HG03280 (cell line): ENCODE results near the gene EPM2A.
"Not testable (repeated sequence)": the region's sequence is repeated elsewhere in the genome, so short reads cannot be mapped to it uniquely, and the experiment has no call there.

Experiments
- ATAC-seq: cut with Tn5 transposase; IDR thresholded peaks from one replicate; pipeline ENCODE4 v1.9.1; 2021; ENCODE audit warnings: mild to moderate bottlenecking, moderate library complexity; ENCODE audit not compliant: unreplicated experiment

EPM2A gene

DNA sequence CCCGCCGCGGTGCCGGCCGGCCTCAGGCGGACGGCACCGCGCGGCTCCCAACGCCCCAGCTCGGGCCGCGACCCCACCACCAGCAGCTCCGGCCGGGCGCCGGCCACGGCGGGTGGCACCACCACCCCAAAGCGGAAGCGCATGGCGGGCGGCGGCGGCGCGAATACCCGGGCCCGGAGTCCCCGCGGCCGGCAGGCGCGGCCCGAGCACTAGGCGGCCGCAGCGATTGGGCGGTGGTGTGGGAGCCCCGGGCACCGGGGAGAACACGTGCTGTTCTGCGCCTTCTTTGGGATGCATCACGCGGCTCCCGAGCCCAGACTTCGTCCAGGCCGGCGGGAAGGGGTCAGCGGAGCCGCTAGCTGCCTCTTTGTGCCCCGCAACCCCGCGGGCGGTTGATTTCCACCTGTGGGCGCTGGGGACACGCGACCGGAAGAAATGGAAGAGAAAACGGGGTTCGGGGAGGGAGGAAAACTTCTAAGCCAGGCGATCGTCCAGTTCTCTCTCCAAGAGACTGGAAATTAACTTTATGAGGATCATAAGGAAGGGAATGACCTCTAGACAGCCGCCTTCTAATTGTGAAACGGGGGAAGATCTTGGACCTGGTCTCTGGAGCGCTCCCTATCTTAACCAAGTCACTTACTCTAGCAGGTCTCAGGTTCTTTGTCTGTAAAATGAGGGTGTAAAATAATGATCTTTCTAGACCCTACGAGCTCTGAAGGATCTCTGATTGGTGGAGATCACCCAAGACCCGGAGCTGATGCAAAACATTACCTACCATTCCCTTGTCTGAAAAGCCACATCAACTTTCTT lies at the start of gene EPM2A:
Gene EPM2A (minus strand): TSS at position 165 of the 810 bp plus-strand sequence. CDS start 22 bp downstream, at position 143.
- ATAC-seq, result peak; percentile 70

DNA sequence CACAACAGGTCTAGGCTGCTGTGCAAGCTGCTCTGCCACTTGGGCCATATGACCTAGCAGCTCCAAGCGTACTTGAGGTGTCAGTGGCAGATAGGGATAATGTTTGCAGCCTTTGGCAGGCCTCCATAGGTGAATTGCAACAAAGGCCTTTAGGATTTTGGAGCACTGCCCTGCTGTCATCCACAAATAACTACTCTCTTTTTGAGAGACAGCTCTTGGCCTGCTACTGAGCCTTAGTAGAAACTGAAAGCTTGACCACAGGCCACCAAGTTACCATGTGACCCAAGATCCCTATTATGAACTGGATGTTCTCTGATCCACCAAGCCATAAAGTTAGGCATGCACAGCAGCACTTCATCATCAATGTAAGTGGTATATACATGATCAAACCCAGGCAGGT lies 49.4 kb upstream of the EPM2A start:
- ATAC-seq, result peak; percentile 79

DNA sequence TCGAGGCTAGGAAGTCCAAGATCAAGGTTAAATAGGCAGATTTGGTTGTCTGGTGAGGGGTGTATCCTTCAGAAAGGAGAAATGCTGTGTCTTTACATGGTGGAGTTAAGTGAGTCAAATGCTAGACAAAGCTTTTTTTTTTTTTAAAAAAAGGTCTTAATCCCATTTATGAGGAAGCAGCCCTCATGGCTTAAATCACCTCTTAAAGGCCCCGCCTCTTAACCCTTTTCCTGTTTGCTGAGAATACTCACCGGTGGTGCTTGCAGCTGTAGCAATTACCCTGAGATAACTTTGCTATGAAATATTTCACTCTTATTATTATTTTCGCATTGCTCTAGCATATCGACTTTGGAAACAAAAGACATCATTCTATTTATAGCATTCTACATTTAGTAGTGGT lies 48.5 kb upstream of the EPM2A start:
- ATAC-seq, result no peak

DNA sequence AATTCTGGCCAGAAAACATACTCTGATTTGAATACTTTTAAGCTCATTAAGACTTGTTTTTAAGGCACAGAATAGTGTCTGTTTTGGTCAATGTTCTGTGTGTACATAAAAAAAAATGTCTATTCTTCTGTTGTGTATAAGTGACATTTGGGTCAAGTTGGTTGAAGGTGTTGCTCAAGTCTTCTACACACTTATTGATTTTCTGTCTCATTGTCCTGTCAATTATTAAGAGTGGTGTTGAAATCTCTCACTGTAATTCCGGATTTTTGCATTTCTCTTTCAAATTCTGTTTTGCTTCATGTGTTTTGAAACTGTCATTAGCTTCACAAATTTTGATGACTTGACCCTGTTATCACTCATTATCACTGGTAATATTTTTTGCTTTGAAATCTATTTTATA lies 37.5 kb upstream of the EPM2A start:
- ATAC-seq, result no peak

GRCh38 chr6:145765449-145765848 lies 30.1 kb upstream of the EPM2A start:
- ATAC-seq, result no peak

DNA sequence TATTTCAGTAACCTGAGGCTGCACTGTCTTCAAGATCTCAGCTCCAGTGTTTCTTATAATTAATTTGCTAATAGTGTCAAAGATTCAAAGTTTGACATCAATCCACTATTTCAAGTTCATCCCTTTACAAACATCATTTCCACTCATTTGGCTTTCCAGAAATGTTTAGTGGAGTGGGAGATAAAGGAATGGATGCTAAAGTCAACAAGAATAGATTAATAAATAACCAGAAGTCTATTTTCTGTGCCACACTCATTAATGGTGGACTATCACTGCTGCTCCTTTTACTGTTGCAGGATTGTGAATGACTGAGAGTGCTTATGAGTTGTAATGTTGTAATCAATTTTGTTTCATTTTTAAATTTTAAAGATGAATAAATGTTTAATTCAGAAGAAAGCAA lies 28.4 kb upstream of the EPM2A start:
- no peak for ATAC-seq

DNA sequence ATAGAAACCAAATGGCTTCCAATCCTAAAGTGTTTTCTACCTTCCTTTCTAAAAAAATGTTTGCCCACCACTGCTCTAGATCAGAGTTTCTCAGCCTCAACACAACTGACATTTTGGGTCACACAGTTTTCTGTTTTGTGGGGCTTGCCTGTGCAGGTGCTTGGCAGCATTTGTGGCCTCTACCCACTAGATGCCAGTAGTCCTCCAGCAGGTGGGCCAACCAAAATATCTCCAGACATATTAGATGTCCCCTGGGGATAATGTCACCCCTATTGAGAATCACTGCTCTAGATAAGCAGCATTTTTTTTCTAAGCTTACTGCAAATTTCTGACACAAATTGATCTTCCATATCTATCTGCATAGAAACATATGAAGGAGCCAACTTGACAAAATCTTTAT lies 26.3 kb upstream of the EPM2A start:
- ATAC-seq, result peak; percentile 66

DNA sequence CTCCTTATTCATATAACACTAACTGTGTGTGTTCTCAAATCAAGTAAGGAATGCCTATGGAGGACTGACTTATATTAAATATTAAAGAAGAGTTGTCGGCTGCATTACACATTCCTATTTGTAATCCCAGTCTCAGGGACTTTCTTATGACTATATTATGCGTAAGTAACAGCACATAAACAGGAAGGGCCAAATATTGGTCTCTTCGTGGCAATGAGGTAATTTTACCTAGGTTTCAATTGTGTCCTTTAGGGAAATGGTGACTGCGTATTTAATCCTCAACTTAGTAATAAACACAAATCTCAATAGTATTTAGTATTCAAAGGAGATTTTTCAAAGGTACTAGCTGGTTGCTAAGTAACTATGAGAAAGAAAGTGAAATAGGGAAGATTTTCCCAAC lies 22.8 kb upstream of the EPM2A start:
- no peak for ATAC-seq

DNA sequence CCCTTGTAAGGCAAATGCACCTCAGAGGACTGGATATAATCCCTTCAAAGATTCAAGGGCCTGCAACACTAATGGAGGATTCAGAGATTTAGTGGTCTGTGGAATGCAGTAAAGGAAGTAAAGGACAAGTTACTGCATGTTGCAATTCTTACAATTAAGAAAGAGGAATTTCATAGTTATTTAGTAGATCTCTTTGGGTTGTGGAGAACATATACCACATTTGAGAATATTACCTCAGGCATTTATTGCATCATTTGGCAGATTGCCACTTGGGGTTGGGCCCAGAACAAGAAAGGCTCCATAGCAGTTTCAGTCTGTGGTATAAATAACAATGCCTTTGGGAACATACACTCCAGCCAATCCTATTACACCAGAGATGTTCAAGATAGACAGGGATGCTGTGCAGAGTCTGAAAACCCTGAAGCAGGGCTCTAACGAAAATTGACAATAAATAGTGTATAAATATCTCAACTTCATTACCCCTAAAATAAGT lies 20.9 kb upstream of the EPM2A start:
- no peak for ATAC-seq

DNA sequence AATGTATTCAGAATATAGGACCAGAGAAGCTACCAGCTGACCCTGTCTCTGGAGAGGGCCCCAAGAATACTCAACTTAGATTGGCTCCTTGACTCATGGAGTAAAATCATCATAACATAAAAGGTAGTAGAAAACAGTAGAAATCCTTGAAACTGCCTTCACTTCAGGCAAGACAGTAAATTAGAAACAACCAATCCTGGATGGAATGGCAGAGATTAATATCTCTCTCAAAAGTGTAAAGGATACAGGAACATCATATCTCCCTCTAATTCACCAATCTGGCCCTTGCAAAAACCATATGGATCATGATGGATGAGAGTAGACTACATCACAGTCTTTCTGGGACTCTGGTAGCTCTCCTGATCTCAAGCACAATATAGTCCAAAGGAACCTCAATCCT lies 20.4 kb upstream of the EPM2A start:
- no peak for ATAC-seq

- ATAC-seq, result no peak
Measured at GRCh38 chr6:145752638-145753037, 17.3 kb upstream of the EPM2A start.

DNA sequence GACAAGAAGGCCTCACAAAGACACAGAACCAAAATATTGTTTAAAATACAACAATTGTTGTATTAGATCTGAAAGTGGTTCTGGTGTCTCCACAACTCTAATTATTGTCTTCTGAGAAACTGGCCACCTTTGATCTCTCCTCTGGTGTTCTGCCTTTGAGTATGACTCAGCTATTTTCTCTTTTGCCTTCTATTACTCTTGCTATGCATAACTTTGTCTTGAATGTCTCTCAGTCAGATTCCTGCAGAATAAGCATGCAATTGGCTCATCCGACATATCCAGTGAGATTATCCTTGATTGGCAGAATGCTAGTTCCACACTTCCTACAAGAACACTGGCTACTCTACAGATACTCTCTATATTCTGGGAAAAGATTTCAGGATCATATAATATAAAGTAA lies 14.3 kb upstream of the EPM2A start:
- peak; percentile 78 for ATAC-seq

DNA sequence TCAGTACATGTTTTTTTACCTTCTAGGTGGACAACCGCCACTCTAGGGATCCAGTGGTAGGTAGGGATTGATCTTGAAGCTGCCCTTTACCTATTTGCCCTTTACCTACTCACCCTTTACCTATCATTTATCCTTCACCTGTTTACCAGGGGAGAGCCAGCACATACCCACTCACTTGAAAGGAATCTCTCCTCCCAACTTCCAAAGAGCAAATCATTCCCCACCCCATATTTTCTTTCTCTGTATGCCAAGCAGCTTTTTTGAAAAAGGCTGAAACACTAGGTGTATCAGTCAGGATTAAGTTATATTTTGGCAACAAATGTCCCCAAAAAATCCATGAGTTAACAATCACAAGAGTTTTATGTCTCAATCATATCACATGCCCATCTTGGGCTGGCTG lies 10.5 kb upstream of the EPM2A start:
- ATAC-seq, result no peak

DNA sequence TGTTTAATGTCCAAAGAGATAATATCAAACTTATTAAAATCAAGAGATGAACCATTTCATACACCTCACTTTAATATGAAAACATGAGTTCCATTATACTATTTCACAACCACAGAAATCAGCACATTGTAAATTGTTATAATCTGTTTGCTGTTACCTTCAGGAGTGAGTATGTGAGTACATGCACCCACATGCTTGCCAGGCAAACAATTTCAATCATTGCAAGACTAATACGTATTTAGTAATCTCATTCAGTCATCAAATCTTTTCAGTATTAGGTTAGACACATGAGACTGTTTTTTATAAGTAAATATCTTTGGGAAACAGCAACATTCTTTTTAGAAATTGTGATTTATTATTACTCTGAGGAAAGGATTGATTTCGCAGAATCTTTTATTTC lies 9.3 kb upstream of the EPM2A start:
- no peak for ATAC-seq

GRCh38 chr6:145743332-145743731 lies 8.0 kb upstream of the EPM2A start:
- ATAC-seq, result no peak

GRCh38 chr6:145742472-145742871 lies 7.2 kb upstream of the EPM2A start:
- not testable (repeated sequence) for ATAC-seq

GRCh38 chr6:145739685-145740084 lies 4.4 kb upstream of the EPM2A start:
- not testable (repeated sequence) for ATAC-seq

DNA sequence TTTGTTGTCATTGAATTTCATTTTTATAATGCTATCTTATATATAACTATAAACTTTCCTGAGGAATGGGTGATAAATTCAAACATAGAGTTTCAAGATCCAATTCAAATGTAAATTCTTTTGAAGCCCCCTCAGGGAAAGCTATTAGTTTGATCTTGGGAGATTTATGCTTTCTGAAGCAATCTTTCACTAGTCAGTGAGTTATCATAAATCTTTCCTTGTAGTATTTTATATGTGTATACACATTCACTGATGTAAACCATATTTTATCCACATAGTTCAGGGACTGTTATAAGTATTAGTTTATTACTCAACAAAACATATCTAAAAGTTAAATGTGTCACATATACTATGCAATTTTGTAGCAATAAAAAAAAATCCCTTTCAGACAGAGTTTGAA lies 2.9 kb upstream of the EPM2A start:
- no peak for ATAC-seq

DNA sequence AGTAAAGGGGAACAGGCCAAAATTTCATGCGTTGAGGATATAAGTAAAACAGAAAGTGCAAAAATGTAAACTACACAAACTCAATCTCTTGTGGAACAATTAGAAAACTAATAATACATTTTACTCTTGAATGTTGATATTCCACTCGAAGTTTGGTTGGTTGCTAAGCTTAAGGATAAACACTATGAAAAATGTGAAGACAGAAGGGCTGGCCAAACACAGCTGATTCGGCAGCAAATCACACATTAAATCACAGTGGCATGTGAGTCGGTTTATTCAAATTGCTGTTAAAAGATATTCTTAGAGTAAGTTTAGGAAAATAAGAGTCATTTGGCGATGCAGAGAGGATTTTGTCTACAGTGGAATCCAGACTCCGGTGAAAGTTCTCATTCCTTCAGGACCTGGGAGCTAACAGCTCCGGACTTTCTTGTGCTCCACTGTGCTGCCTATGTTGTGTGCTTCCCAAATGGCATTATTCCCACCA lies 1.4 kb upstream of the EPM2A start:
- no peak for ATAC-seq

DNA sequence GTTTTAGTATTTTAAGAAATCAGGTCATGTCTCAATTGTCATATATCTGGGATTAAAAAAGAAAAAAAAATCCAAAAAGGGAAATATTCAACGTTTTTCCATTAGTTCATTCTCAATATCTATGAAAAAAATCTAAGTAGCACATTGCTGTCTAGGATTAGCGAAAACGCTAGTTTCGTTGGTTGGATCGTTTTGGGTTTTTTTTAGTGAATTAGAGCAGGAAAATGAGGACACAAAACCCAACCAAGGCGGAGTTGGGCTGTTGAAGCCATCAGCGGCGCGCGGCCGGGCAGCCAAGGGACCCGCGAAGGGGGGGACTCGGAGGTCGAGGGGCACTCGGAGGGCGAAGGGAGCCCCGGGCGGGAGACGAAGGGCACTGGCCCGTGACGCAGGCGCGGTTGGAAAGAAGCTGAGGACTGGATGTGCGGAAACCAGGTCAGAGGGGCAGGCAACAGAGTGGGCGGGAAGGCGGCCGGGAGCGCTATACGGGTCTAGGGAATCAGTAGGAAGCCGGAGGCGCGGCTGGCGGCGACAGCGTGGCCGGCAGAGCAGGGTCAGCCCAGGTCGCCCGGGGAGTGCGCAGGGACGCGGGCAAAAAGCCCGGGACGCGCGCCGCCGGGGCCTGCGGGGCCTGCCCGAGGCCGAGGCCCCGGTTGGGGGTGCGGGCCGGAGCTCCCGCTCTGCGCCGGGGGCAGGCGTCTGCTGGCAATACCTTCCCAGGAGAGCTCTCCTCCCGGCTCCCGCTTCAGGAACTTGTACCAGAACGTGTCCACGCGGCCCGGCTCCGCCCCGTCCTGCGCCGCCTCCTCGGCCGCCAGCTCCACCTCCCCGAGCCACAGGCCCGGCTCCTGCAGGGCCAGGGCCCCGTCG lies 599 bp downstream of the EPM2A start:
- ATAC-seq, result peak; percentile 65

DNA sequence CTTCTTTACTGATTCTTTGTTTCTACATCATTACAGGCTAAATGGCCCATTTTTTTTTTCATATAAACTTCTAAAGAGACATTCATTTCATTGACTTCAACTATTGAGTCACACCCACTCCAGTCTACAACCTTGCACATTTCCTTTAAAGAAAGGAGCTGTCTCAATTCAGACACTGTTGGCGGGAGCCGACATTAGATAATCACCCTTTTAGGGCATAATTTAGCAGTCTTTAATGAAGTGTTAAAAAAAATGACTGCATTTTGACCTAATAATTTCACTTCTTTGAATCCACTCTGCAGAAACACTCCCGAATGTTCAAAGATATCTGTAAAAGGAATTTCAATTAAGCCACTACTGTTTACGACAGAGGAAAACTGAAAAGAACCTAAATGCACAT lies 1.5 kb downstream of the EPM2A start:
- no peak for ATAC-seq

- no peak for ATAC-seq
Measured at GRCh38 chr6:145733207-145733606, 2.1 kb downstream of the EPM2A start.
